RWPE1 (cell line): Measurements from ENCODE around the gene ARID4A.
A peak's percentile ranks its signal among the peaks of the same experiment; 100 is the strongest.

Experiments used
- CTCF ChIA-PET: fragments of 350-600 bp; sonication (Branson Sonifier 250); formaldehyde crosslinking; extraction: SDS; loops from one replicate; lab custom pipeline; 2021; lab: Yijun Ruan, JAX
- POLR2A ChIA-PET: fragments of 400-600 bp; formaldehyde crosslinking; extraction: SDS; loops from one replicate; lab custom pipeline; 2020; ENCODE audit warnings: antibody characterized with exemption; ENCODE audit not compliant: low non-redundant PET; lab: Yijun Ruan, JAX
- DNase-seq: peaks from one replicate; pipeline ENCODE4 v3.0.0; 2012; ENCODE audit warnings: low spot score
- H3K27ac ChIP-seq: fragments of 450-650 bp; 2 replicates; pipeline ENCODE4 v1.5.1; 2017
- CTCF ChIP-seq: fragments of 450-650 bp; conservative IDR thresholded peaks from 2 replicates; pipeline ENCODE4 v1.5.1; 2017; ENCODE audit warnings: low read depth, mild to moderate bottlenecking

ARID4A gene

GRCh38 chr14:58299401-58300330 lies 1.3 kb downstream of the ARID4A start:
- no peak for TF ChIP-seq CTCF
- POLR2A ChIA-PET = no interaction called here
- DNase-seq = no peak
- peak overlapping the region; percentile 97 for H3K27ac ChIP-seq
- CTCF ChIA-PET = no interaction called here

- H3K27ac ChIP-seq = no peak overlapping the region
- ChIA-PET CTCF (no interaction called here), POLR2A (no interaction called here)
- TF ChIP-seq CTCF = no peak
- DNase-seq = no peak
These were observed 3.1 kb downstream of the ARID4A start for GRCh38 chr14:58301416-58301815.

- CTCF ChIA-PET = interaction anchor here (0.6 kb wide), 1 partner anchor 8 kb away, joined by 3 read pairs; no protein-coding TSS in a partner anchor
- no peak overlapping the region for H3K27ac ChIP-seq
- DNase-seq = no peak
- POLR2A ChIA-PET = no interaction called here
- TF ChIP-seq CTCF = no peak
These were observed 7.4 kb downstream of the ARID4A start for GRCh38 chr14:58305730-58306129.

GRCh38 chr14:58307597-58308316 lies 9.4 kb downstream of the ARID4A start:
- CTCF ChIA-PET = no interaction called here

GRCh38 chr14:58309086-58309485 lies 10.7 kb downstream of the ARID4A start:
- CTCF ChIA-PET = no interaction called here
- POLR2A ChIA-PET = no interaction called here
- no peak overlapping the region for H3K27ac ChIP-seq
- no peak for DNase-seq
- no peak for TF ChIP-seq CTCF

More at GRCh38 chr14:58307597-58308316, 9.4 kb downstream of the ARID4A start:
- H3K27ac ChIP-seq = no peak overlapping the region
- no peak for TF ChIP-seq CTCF
- no peak for DNase-seq
- POLR2A ChIA-PET = no interaction called here

GRCh38 chr14:58313699-58314098 lies 15.3 kb downstream of the ARID4A start:
- CTCF ChIA-PET = interaction anchor here (0.6 to 0.9 kb wide), 3 partner anchors 8 to 19 kb away, joined by 3 read pairs; no protein-coding TSS in a partner anchor
- TF ChIP-seq CTCF = no peak
- POLR2A ChIA-PET = no interaction called here
- peak overlapping the region; percentile 29 for H3K27ac ChIP-seq
- DNase-seq = no peak
